HG03060 (cell line): ENCODE data around the gene LMF2.

Source experiments
- ATAC-seq: cut with Tn5 transposase; IDR thresholded peaks from one replicate; pipeline ENCODE4 v1.9.1; 2021; ENCODE audit warnings: low read depth, moderate number of reproducible peaks; ENCODE audit not compliant: unreplicated experiment

Gene LMF2

DNA sequence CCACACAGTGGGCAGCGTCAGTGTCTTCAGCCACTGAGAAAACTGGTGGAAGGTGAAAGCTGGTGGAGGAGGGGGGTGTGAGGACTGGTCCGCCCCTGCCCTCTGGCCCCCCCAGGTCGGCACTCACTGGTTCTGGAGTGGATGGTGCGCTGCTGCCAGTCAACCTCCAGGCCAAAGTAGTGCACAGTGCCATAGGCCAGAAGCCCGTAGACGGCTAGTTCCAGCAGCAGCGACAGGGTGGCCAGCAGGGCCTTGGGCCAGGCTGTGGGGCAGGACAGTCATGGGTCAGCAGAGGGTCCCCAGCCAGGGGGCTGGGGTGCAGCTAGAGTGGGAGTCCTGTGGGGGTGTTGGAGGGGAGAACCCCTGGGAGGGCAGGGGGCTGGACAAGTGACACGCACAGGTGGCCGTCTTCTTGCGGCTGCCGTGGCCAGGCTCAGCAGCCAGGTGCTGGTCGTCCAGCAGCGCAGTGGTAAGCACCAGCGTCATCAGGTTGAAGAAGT is 2.2 kb downstream of the LMF2 start:
- ATAC-seq, result no peak

DNA sequence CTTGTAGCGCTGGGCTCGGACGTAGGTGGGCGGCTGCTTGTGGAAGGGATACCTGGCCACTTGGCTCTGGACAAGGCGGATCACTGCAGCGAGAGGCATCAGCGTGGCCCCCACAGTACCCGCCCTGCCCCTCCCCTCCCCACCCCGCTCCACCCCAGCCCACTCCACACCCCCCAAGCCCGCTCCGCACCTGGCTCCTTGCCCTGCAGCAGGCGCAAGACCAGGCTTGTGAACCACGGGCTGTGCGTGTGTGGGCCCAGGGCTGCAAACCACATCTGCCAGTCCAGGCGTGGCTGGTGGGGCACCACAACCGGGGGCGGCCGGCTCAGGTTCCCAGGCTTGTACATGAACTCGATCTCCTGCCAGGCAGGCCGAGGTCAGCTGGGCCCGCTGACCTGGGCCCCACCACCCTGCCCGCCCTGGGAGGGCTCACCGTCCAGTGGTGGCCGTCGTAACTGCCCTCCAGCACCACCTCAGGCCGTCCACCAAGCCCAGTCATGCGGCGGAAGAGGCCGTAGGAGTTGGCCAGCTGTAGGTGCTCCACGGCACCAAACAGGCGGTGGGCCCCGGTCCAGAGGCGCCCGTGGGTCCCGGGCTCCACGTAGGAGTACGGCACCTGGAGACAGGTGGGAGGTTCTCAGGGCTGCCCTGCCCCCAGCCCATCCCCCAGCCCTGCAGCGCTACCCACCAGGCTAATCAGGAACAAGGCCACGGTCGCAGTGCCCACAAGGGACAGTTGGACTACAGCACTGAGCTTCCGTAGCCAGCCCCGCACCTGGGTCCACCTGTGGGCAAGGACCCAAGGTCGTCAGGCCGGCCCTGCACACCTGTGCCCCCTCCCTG is 2.9 kb downstream of the LMF2 start:
- ATAC-seq, result no peak

DNA sequence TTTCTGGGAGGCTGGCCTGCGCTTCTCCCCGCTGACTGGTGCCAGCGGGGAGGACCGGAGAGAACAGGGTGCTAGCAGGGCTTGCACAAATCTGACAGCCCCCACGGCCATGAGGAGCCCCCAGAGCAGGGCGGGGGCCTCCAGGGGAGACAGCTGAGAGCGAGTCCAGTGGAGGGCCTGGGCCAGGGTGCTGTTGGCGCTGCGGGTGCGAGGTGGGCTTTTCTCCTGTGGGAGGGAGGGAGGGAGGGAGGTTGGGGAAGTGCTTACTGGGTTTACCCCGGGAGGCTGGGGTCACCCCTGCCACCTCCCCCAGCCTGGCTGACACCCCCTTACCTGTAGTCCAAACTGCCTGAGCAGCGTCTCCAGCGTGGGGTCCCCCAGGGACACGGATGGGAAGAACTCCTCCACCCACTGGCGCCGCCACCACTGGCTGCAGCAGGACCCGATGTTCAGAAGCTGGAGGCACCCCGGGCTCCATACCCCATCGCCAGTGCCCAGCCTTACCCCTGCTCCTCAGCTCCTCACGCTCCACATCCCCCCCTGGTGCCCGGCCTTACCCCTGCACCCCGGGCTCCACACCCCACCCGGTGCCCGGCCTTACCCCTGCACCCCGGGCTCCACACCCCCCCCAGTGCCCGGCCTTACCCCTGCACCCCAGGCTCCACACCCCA is 3.9 kb downstream of the LMF2 start:
- no peak for ATAC-seq

DNA sequence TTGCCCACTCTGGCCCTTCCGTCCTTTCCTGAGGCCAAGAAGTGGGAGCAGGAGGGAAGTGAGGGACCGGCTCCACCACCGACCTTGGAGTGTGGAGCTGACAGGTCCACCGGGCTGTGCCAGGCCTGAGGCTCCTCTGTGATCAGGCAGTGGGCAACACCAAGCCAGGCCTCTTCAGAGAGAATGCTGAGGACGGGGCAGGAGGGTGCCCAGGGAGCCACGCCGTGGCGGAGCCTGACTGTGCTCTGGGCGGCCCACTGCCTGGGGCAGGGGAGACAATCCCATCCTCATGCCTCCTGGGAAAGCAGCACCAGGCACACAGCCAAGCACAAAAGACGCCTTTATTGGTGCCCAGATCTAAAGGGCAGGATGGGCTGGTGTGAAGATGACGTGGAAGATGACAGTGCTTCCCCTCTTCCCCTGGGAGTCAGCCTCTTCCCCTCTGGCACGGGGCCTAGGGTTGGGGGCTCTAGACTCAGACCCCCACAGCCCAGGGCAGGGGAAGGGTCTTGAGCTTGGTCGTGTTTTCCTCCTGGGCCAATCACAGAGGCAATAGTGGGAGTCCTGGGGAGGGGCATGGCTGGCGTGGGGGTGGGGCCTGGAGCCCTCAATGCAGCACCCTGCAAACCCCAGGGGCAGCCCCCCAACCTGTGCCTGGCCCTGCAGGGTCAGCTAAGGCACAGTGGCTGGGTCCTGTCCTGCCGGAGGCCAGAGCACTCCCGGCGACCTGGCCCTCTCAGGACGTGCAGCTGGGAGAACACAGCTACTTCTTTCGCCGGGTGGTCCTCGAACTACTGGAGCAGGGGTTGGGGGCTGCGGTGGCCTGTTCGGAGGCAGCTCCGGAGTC is 4.7 kb downstream of the LMF2 start:
- ATAC-seq, result no peak

DNA sequence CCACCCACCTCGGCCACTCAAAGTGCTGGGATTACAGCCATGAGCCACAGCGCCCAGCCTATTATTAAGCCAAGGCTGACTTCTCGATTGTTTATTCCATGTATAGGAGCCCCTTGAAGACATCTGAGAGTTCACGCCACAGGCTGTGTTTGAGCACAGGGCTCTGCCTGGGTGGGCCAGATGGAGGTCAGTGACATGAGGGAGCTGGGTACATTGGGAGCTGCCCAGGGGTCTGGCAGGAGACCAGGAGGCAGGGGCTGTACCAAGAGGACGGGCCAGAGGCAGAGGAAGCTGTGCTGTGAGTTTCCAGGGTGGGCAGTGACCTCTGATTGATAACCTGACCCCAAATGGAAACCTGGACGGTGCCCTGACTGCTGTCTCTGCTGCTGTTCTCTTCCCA is 5.4 kb downstream of the LMF2 start:
- ATAC-seq, result no peak

DNA sequence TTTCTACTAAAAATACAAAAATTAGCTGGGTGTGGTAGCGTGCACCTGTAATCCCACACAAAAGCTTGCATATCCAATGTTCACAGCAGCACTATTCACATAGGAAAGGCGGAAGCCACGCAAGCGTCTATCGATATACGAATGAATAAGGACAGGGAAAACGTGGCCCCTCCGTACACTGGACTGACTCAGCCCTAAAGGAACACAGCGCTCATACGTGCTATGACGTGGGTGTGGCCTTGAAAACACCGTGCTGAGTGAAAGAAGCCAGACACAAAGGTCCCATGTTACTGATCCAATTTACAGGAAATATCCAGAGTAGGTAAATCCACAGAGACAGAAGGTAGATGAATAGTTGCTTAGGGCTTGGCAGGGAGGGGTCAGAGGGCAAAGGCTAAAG is 7.0 kb downstream of the LMF2 start:
- no peak for ATAC-seq

DNA sequence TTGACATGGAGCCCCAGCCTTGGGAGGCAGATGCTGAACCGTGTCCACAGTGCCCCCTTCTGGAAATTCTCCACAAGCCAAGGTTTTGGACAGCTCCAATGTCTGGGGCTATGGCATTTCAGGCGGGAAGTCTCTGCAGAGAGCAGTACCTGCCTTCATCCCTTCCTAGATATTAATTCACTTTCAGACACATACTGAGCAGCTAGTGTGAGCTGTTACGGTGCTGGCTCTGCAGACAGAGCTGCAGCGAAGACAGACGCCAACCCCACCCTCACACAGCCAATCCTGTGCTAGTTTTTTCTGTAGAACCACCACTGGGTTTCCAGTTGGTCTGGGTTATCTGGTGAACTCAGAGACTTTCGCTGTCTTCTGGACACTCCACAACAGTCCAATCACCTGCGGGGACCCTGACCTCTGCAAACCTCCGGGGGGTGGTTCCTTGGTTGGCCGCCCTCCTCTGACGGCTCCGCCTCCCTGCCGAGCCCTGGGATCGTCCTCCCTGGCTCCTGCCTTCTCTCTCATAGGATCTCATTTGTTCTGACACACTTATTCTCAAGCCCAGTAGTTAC is 9.1 kb downstream of the LMF2 start:
- no peak for ATAC-seq

DNA sequence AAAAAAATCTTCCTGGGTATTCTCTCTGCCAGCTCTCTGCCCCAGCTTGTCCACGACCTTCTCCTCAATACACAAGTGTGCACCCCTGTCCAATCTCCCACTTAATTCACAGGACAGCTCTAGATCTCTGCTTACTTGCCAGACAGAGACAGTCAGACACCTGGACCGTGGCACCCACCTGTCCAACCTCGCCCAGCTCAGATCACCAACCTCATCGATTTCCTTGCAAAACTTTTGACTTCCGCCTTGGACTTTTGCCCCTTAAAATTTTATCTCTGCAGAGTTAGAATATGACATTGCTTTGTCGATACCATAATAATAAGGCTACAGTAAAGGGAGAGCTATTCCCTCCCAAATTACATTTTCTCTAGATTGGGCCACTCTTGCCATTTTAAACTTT is 10.4 kb downstream of the LMF2 start:
- ATAC-seq, result no peak

DNA sequence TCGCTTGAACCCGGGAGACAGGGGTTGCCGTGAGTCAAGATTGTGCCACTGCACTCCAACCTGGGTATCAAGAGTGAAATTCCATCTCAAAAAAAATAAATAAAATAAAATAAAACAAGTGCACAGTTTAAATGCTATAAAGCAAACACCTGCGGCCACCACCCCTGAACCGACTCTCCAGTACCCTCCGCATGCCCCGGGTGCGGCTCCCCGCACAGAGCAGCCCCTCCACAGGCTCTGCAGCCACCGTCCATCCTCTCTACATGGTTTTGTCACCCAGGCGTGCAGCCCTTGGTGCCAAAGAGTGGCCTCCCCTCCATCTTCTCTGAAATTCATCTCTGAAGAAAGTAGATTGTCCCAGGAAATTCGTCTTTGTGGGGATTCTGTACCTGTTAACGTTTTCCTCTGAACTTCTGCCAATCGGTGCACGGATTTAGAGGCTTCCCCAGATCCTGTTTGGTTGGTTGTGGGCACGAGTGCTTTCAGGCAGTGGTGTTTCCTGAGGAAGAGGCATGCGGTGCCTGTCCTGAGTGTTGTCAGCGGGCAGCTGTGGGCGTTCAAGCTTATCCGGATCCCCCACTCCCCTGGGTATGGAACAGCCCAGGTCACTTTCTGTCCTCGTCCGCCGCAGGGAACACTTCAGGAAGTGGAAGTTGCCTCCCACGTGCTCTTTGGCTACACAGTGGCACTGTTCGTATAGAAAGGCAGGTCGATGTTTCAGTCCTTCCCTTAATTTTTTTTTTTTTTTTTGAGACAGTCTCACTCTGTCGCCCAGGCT is 16.8 kb downstream of the LMF2 start:
- ATAC-seq, result no peak

DNA sequence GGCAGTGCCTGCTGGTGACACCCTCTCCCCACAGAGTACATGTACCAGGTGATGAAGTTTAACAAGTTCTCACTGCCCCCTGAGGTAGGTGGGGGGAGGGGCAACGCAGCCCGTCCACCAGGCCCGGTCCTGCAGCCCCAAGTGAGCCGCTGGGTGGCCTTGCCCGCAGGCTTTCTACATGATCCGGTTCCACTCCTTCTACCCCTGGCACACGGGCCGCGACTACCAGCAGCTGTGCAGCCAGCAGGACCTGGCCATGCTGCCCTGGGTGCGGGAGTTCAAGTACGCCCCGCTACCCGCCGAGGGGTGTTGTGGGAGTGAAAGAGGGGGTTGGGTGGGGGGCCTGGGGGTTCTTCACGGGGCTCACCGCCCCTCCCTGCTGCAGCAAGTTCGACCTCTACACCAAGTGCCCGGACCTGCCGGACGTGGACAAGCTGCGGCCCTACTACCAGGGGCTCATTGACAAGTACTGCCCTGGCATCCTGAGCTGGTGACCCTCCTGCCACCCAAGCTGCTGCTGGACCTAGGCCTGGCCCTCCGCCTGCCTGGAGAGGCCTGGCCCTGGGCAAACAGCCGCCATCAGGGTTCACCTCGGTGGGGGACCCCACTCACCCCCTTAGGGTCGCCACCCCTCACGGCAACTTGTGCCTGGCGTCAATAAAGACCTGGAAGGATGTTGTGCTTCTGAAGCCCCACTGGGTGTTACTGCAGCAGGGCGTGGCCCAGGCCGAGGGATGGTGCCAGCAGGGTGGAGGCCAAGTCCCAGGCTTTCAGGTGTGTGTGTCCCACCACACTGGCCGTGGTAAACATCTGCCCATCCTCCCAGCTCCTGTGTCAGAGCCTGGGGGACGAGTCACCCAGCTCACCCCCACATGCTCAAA is 17.9 kb downstream of the LMF2 start:
- no peak for ATAC-seq

DNA sequence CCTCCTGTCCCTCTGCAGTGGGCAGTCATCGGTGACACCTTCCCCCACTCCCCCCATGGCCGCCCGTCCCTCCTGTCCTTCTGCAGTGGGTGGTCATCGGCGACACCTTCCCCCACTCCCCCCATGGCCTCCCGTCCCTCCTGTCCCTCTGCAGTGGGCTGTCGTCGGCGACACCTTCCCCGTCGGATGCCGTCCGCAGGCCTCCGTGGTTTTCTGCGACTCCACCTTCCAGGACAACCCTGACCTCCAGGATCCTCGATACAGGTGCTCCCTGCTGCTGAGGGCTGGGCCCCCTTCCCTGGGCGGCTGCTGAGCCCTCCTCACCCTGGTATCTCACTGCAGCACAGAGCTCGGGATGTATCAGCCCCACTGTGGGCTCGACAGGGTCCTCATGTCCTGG is 18.6 kb downstream of the LMF2 start:
- no peak for ATAC-seq

DNA sequence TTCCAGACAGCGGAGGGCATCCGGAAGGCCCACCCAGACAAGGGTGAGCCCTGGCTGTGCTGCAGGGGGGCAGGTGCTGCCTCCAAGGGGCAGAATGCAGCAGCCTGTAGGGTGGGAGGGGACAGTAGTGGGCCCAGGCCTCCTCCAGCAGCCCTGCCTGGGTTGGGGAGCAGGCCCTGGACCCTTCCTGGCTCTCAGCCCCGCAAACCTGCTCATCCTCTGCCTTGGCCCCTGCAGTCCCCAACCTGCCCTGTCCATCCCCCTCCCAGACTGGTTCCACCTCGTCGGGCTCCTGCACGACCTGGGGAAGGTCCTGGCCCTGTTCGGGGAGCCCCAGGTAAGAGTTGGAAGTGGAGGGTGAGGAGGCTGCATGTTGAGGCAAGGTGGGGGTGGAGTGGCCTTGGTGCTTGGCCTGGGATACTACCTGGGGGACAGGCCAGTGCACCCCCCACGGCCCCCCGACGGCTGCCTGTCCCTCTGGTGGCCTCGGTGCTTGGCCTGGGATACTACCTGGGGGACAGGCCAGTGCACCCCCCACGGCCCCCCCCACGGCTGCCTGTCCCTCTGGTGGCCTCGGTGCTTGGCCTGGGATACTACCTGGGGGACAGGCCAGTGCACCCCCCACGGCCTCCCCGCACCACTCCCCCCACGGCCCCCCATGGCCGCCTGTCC is 19.4 kb downstream of the LMF2 start:
- no peak for ATAC-seq

DNA sequence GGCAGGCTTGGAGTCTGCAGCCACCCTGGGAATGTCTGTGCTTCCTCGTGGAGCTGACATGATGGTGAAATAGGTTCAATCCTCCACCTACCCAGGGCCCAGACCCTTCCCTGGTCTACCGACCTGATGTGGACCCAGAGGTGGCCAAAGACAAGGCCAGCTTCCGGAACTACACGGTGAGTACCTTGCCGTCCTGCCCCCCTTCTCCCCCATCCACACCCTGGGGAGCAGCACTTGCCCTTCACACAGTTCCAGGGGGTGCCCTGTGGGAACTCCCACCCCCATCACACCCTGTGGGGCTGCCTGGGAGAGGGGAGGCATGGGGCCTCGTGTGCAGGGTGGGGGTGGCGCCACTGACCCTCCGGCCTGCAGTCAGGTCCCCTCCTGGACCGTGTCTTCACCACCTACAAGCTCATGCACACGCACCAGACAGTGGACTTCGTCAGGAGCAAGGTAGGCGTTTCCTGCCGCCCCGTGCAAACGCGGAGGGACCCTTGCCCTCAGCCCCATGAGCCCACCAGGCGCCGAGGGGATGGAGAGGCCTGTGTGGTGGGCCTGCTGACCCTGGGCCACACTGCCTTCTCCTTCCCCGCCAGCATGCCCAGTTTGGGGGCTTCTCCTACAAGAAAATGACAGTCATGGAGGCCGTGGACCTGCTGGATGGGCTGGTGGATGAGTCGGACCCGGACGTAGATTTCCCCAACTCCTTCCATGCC is 20.1 kb downstream of the LMF2 start:
- ATAC-seq, result no peak

DNA sequence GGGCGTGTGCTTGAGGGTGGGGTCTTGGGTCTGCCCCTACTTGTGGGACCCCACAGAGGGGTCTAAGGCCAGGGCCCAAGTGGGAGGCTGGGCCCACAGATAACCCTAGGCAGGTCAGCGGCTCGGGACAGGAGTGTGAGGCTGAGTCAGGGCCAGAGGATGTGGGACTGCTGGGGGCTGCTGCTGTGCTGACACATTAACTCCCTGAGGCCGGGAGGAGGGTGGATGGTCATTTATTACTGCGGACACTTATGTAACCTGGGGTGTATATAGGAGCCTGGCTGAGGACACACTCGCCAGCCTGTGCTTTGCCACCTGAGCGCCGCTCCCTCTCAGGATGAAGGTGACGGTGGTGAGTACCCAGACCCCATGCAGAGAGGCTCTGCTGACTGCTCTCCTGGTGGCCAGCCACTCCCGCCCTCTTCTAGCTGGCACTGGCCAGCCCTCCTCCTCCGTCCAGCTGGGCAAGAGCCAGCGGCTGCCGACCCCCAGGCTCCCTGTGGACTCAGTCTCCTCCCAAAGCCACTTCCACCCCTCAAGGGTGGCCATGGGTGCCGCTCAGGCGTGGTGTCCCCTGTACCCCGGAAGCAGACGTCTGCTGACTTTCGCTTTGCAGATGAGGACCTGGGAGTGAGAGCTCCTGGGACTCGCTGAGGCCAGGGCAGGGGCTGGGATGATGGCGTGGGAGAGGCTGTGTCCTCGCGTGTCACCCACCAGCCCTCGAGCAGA is 20.8 kb downstream of the LMF2 start, which contains the start of gene MIOX:
TSS of gene MIOX (plus strand) at position 299 of the 729 bp plus-strand sequence. CDS start at position 338, 39 bp downstream.
- no peak for ATAC-seq

DNA sequence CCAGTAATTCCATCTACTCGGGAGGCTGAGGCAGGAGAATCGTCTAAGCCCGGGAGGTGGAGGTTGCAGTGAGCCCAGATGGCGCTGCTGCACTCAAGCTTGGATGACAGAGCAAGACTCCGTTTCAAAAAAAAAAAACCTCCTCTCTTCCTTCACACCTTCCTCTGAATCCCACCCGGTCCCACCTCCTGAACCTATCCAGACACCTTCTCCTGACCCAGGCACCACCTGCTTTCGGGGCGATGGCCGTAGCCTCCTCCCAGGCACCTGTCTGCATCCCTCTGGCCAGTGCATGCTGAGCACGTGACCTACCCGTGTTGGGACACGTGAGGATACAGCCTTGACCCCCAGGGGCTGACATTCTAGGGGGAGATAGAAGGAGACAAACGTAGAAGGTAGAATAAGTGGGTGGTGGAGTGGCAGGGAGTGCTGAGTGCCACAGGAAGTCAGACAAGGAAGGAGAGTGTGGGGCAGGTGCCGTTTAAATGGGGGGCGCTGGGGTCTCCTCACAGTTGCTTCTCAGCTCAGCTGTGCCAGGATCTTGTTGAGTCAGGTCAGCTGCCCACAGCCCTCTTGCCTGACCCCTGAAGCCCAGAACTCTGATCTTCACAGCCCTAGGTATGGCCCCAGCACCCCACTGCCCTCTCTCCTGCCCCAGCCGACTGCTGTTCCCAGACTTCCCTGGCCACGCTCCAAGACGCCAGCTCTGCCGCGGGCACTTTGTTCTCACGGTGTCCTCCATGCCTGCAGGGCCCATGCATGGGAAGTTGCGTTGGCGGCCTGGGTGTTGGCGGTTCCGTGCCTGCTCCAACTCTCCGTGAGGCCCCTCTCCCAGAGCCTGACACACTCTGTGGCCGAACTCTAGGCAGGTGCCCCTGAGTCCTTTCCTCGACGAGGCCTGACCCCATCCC is 22.0 kb downstream of the LMF2 start:
- ATAC-seq, result no peak
